ENCODE measurements around the gene KCNV2.

Gene KCNV2

GRCh38 chr9:2679011-2679410 is 38.3 kb upstream of the KCNV2 start:
- ChIA-PET CTCF (no interaction called here), POLR2A (ENCODE audit: low non-redundant PET) (no interaction called here)
- TF ChIP-seq CTCF (conservative IDR thresholded peaks at IDR 0.05; ENCODE audit: low read depth), result no peak
- no peak for DNase-seq (ENCODE audit: low spot score)
- H3K27ac ChIP-seq, result no peak overlapping the region

GRCh38 chr9:2681981-2682380 is 35.3 kb upstream of the KCNV2 start:
- no peak overlapping the region for H3K27ac ChIP-seq
- no peak for DNase-seq (ENCODE audit: low spot score)
- POLR2A ChIA-PET (ENCODE audit: low non-redundant PET), result no interaction called here
- CTCF ChIA-PET, result no interaction called here
- no peak for TF ChIP-seq CTCF (conservative IDR thresholded peaks at IDR 0.05; ENCODE audit: low read depth)

DNA sequence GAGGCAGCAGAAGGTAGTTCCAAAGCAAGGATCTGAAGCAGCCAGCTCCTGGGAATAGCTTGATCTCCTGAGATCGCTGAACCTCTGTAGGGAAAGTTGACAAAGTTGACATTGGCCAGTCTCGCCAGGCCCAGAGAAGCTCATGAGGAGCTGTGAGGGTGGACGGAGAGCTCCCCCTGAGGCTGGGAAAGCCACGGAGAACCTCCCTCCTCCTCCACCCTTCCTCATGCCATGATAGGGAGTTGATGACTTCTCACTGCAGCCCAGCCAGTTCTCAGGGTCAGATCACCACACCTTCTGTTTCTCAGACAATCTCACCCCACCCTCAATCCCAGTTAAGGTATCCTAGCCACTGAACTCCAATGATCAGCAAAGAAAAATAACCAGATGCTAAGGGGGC is 30.4 kb upstream of the KCNV2 start:
- no peak for DNase-seq (ENCODE audit: low spot score)
- CTCF ChIA-PET, result interaction anchor here (0.6 kb wide), 1 partner anchor 480 kb away, joined by 3 read pairs; no protein-coding TSS in a partner anchor
- no peak for TF ChIP-seq CTCF (conservative IDR thresholded peaks at IDR 0.05; ENCODE audit: low read depth)
- POLR2A ChIA-PET (ENCODE audit: low non-redundant PET), result no interaction called here
- H3K27ac ChIP-seq, result no peak overlapping the region

DNA sequence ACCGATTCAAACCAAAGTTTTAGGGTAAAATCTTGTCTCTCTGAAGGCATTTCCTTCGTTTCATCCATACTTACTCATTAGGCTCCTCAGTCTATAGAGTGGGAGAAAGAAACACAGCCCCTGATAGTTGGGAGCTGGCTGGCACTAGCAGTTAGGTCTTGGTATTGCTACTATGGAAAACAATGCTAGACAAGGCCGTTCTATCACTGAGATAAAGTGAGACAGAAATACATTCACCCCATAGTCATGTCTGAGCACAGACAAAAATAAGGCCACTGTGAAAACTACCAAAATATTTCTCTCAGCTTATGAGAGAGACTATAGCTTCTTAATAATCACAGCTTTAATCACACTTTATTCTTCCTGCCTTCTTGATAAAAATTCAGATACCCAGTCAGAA is 28.7 kb upstream of the KCNV2 start:
- no peak for DNase-seq (ENCODE audit: low spot score)

GRCh38 chr9:2691212-2691611 is 26.1 kb upstream of the KCNV2 start:
- ChIA-PET CTCF (no interaction called here), POLR2A (ENCODE audit: low non-redundant PET) (no interaction called here)
- no peak for TF ChIP-seq CTCF (conservative IDR thresholded peaks at IDR 0.05; ENCODE audit: low read depth)
- H3K27ac ChIP-seq, result no peak overlapping the region
- no peak for DNase-seq (ENCODE audit: low spot score)

More for the DNA sequence above, 28.7 kb upstream of the KCNV2 start:
- CTCF ChIA-PET, result no interaction called here
- no peak overlapping the region for H3K27ac ChIP-seq
- no peak for TF ChIP-seq CTCF (conservative IDR thresholded peaks at IDR 0.05; ENCODE audit: low read depth)
- POLR2A ChIA-PET (ENCODE audit: low non-redundant PET), result no interaction called here

DNA sequence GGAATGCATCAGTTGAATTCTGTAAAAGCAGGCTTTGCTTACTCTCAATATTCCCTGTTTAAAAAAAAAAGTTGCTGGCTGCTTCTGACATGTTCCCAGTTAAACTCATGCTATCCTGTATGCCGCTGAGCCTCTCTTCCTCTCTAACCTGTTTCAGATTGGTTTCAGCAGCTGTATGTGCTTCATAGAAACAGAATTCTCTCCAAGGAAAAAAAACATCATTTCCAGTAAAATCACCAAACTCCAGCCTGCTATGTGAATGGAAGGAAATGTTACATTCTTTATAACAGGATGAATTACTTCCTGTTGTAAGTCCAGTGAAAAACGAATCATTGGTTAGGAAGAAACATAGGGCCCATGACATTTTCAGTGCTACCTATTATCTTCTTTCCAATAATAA is 25.7 kb upstream of the KCNV2 start:
- no peak overlapping the region for H3K27ac ChIP-seq
- no peak for DNase-seq (ENCODE audit: low spot score)
- POLR2A ChIA-PET (ENCODE audit: low non-redundant PET), result no interaction called here
- no peak for TF ChIP-seq CTCF (conservative IDR thresholded peaks at IDR 0.05; ENCODE audit: low read depth)
- CTCF ChIA-PET, result no interaction called here

DNA sequence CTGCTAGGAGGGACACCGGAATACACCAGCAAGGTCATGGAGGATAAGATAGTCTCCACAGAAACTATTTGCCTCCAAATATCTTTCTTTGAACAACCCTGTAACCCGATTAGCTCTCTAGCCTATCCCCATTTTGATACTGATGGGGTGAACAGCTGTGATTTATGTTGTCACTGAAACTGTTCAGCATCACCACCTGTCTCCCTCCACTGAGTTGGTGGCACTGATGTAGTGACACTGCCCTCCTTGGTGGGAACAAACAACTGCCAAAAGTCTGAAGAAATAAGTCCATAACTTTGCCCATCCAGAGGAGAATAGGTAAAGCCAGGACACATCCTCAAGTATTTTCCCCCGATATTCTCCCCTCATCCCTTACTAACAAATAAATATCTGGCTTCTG is 24.3 kb upstream of the KCNV2 start:
- DNase-seq (ENCODE audit: low spot score), result no peak
- ChIA-PET POLR2A (ENCODE audit: low non-redundant PET) (no interaction called here), CTCF (no interaction called here)
- no peak overlapping the region for H3K27ac ChIP-seq
- no peak for TF ChIP-seq CTCF (conservative IDR thresholded peaks at IDR 0.05; ENCODE audit: low read depth)

Data from RWPE1 (cell line).